Neural crest cell (in vitro differentiated cells): ENCODE measurements around the gene SUFU. TPM values are rescaled to one million over a fixed set of nuclear protein-coding genes. Genes with fewer than 3 reads are reported as not detected.
"Not testable (repeated sequence)": the region's sequence is repeated elsewhere in the genome, so short reads cannot be mapped to it uniquely, and the experiment has no call there.

ENCODE experiments used
- DNase-seq: peaks from one replicate; pipeline ENCODE4 v3.0.0; 2021; ENCODE audit warnings: low read depth, mixed read lengths, low spot score
- H3K27ac Mint-ChIP-seq: one replicate; pipeline ENCODE4 v1.8.0; 2021; ENCODE audit warnings: mild to moderate bottlenecking, mixed read lengths; ENCODE audit not compliant: unreplicated experiment
- H3K27me3 Mint-ChIP-seq: 2 replicates; pipeline ENCODE4 v1.8.0; 2021; ENCODE audit warnings: low read depth, mild to moderate bottlenecking, mixed read lengths
- H3K36me3 Mint-ChIP-seq: 2 replicates; pipeline ENCODE4 v1.8.0; 2021; ENCODE audit warnings: low read depth, mild to moderate bottlenecking, mixed read lengths
- H3K4me1 Mint-ChIP-seq: 2 replicates; pipeline ENCODE4 v1.8.0; 2021; ENCODE audit warnings: mixed read lengths
- H3K4me3 Mint-ChIP-seq: one replicate; pipeline ENCODE4 v1.8.0; 2021; ENCODE audit warnings: mild to moderate bottlenecking, mixed read lengths
- H3K9me3 Mint-ChIP-seq: 2 replicates; pipeline ENCODE4 v1.8.0; 2021; ENCODE audit warnings: mixed read lengths
- long read RNA-seq: library from polyadenylated mRNA; unstranded; transcript quantifications from one replicate; pipeline ENCODE4 v2.0.0, GENCODE V29; 2020
- total RNA-seq: library from RNA; stranded (reverse); gene quantifications from 2 replicates; pipeline ENCODE4 v1.2.1, GENCODE V29; 2021
- TF ChIP-seq, protein P1 (sequence below): fragments of 200-600 bp; sonication (generic); conservative IDR thresholded peaks from 2 replicates; pipeline ENCODE4 v1.5.0; 2021; ENCODE audit warnings: antibody characterized with exemption, mild to moderate bottlenecking

SUFU gene
- 27.1 and 30.9 TPM in 2 replicates for total RNA-seq
- long read RNA-seq, partial matches to known transcripts: 0 of 10 reads
- long read RNA-seq, other reads (novel, unspliced or antisense): 10 of 10 reads

DNA sequence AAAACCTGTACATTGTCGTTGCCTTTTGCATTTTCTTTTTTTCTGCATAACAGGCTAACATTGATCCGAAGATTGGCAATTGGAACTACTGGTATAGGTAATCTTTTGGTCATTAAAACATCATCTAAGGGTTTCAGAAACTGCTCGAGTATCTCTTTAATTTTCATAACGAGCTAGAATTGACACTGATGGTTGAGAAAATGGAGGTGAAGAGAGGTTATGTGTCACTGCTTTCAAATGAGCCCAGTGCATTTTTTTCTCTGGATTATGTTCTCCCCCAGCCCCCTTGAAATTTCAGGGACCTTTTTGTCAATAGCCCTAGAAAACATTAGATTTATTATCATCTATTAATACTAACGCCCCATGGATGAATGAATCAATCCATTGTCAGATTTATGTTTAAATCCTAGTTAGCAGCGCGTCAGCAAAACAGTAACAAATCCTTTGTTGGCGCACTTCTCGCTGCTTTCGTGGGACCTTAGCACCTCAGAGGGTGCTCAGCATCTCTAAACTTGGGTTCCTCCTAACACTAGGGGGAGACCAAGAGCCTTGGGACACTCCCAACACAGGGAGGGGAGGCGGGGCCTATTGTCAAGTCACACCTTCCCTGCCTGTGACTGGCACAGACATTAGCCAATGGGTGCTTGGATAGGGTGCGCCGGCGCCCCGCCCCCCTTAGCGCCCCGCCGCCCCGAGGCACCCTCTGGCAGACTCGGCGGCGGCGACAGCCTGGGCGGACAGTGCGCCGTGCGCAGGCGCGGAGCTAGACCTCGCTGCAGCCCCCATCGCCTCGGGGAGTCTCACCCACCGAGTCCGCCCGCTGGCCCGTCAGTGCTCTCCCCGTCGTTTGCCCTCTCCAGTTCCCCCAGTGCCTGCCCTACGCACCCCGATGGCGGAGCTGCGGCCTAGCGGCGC, at the start of gene SUFU:
Gene SUFU, plus strand, starts transcription at position 709 of the 915 bp plus-strand sequence. Its CDS starts 181 bp downstream, at position 890.
- Mint-ChIP-seq H3K27me3 (no peaks in the 10 kb centered on the region), H3K9me3 (no peaks in the 10 kb centered on the region), H3K27ac (peak within 1 kb of the TSS; percentile 72), H3K4me1 (peaks cover 24% of the 10 kb centered on the region), H3K36me3 (no peaks in the 10 kb centered on the region), H3K4me3 (no peak within 1 kb of the TSS)
- TF ChIP-seq, protein P1, sequence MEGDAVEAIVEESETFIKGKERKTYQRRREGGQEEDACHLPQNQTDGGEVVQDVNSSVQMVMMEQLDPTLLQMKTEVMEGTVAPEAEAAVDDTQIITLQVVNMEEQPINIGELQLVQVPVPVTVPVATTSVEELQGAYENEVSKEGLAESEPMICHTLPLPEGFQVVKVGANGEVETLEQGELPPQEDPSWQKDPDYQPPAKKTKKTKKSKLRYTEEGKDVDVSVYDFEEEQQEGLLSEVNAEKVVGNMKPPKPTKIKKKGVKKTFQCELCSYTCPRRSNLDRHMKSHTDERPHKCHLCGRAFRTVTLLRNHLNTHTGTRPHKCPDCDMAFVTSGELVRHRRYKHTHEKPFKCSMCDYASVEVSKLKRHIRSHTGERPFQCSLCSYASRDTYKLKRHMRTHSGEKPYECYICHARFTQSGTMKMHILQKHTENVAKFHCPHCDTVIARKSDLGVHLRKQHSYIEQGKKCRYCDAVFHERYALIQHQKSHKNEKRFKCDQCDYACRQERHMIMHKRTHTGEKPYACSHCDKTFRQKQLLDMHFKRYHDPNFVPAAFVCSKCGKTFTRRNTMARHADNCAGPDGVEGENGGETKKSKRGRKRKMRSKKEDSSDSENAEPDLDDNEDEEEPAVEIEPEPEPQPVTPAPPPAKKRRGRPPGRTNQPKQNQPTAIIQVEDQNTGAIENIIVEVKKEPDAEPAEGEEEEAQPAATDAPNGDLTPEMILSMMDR: peak; percentile 92
- peak; percentile 99 for DNase-seq

DNA sequence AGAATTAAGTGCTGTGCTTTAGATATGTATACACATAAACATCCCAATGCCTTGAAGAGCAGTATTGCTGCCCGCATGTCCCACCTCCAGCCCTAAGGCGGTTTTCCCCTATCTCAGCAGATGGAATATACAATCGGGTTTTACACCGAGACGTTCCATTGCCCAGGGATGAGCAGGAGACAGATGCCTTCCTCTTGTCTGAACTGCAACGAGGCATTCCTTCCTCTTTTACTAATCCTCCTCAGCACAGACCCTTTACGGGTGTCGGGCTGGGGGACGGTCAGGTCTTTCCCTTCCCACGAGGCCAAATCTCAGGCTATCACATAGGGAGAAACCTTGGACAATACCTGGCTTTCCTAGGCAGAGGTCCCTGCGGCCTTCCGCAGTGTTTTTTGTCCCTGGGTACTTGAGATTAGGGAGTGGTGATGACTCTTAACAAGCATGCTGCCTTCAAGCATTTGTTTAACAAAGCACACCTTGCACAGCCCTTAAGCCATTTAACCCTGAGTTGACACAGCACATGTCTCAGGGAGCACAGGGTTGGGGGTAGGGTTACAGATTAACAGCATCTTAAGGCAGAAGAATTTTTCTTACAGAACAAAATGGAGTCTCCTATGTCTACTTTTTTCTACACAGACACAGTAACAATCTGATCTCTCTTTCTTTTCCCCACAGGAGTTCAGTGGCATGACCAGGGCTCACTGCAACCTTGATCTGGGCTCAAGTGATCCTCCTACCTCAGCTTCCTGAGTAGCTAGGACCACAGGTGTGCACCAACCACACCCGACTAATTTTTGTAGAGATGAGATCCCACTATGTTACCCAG, 48.9 kb upstream of the SUFU start:
- not testable (repeated sequence) for H3K27ac Mint-ChIP-seq
- H3K4me1 Mint-ChIP-seq: peaks cover 12% of the 10 kb centered on the region

DNA sequence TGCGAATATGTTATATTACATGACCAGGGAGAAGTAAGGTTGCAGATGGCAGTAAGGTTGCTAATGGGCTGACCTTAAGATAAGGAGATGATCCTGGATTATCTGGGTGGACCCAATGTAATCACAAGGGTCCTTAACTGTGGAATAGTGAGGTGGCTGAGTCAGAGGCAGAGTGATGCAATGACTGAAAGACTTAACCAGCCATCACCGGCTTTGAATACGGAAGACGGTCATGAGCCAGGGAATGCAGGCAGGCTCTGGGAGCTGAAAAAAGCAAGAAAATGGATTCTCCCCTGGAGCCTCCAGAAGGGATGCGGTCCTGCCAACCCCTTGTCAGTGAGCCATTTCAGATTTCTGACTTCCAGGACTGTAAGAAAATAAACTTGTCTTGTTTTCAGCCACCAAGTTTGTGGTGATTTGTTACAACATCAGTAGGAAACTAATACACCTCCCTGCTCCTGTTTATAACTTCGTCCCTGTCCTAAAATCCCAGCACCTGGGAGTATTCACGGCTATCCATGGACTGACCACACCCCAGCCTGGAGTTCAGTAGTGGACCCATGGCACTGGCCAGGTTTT, 47.8 kb upstream of the SUFU start:
- TF ChIP-seq, protein P1: no peak
- peaks cover 13% of the 10 kb centered on the region for H3K4me1 Mint-ChIP-seq
- H3K27ac Mint-ChIP-seq: no peak overlapping the region
- no peaks in the 10 kb centered on the region for H3K9me3 Mint-ChIP-seq
- no peak overlapping the region for H3K4me3 Mint-ChIP-seq
- peaks cover 3% of the 10 kb centered on the region for H3K27me3 Mint-ChIP-seq
- no peak for DNase-seq
- no peaks in the 10 kb centered on the region for H3K36me3 Mint-ChIP-seq

More for the DNA sequence above, 48.9 kb upstream of the SUFU start:
- not testable (repeated sequence) for H3K9me3 Mint-ChIP-seq, H3K27me3 Mint-ChIP-seq, DNase-seq, H3K36me3 Mint-ChIP-seq
- H3K4me3 Mint-ChIP-seq: peak overlapping the region; percentile 27

DNA sequence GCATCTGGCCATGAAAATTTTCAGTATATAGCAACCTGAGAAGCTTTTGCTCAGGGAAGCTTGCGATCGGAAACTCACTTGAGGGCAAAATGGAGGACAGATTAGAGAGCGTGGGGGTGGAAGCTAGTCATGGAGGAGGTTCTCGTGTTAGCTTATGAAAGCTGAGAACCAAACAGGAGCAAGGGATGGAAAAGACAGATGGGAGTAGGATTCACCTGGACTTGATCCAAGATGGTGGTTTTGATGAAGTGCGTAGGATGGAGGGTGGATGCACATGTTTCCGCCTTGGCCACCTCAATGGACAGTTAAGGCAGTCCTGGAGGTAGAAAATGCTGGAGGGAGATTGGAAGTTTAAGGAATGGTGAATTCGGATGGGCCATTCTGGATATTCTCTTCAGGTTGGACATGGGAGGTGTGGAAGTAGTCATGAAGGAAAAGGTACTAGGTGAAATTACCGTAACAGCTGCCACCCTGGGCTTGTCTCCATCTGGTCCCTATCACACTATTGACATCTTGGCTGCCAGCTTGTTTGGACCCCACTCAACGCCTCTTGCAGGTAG, 46.1 kb upstream of the SUFU start:
- no peak for DNase-seq
- Mint-ChIP-seq H3K36me3 (no peaks in the 10 kb centered on the region), H3K27ac (no peak overlapping the region), H3K27me3 (peaks cover 12% of the 10 kb centered on the region), H3K9me3 (no peaks in the 10 kb centered on the region), H3K4me1 (peaks cover 23% of the 10 kb centered on the region), H3K4me3 (peak overlapping the region; percentile 3)
- TF ChIP-seq, protein P1: no peak

DNA sequence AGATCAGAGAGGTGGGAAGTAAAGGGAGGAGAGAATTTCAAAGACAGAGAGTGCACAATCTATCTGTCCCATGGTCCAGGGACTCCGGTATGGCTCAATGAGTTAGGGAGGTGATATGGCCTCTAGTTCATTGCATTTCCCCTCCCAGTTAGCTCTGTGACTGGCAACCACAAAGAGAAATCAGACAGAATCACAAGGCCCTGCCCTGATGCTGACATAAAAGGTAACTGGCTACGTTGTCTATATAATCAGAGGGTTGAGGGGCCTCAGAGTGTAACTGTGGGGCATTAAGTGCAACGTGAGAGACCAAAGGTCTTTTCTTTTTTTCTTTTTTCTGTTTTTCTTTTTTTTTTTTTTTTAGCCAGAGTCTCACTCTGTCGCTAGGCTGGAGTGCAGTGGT, 45.1 kb upstream of the SUFU start:
- Mint-ChIP-seq H3K9me3 (no peaks in the 10 kb centered on the region), H3K27ac (no peak overlapping the region), H3K4me1 (peaks cover 29% of the 10 kb centered on the region), H3K4me3 (peak overlapping the region; percentile 48), H3K36me3 (no peaks in the 10 kb centered on the region), H3K27me3 (peaks cover 13% of the 10 kb centered on the region)
- TF ChIP-seq, protein P1: no peak
- no peak for DNase-seq
